Activated CD4-positive, alpha-beta T cell treated with anti-CD3 and anti-CD28 coated beads, Interleukin-2, Interleukin-4, amounts not matched to agents 100 ng/mL and 50 ng/mL, durations not matched to agents 16 hours and 8 hours (primary cell): Measurements from ENCODE around the gene DISP3.

ENCODE experiments used
- DNase-seq: peaks from one replicate; pipeline ENCODE4 v3.0.0-alpha.2; 2020; ENCODE audit warnings: low spot score

DISP3 gene

GRCh38 chr1:11543796-11544195, 64.8 kb downstream of the DISP3 start:
- no peak for DNase-seq

- DNase-seq, result no peak
Observed at GRCh38 chr1:11546456-11546855, 67.5 kb downstream of the DISP3 start.

GRCh38 chr1:11550664-11551283, 71.8 kb downstream of the DISP3 start:
- peak; percentile 34 for DNase-seq

- no peak for DNase-seq
Observed at GRCh38 chr1:11558276-11558675, 79.3 kb downstream of the DISP3 start.

GRCh38 chr1:11558871-11559590, 80.1 kb downstream of the DISP3 start:
- DNase-seq, result no peak

GRCh38 chr1:11559591-11559970, 80.6 kb downstream of the DISP3 start:
- DNase-seq, result no peak

GRCh38 chr1:11560061-11560460, 81.1 kb downstream of the DISP3 start:
- DNase-seq, result no peak

- DNase-seq, result no peak
Observed at GRCh38 chr1:11561740-11562139, 82.8 kb downstream of the DISP3 start.

GRCh38 chr1:11562664-11563063, 83.7 kb downstream of the DISP3 start:
- DNase-seq, result no peak

GRCh38 chr1:11563560-11564069, 84.7 kb downstream of the DISP3 start:
- DNase-seq, result no peak

GRCh38 chr1:11564237-11564636, 85.3 kb downstream of the DISP3 start:
- no peak for DNase-seq

GRCh38 chr1:11566042-11566850, 87.3 kb downstream of the DISP3 start:
- DNase-seq, result no peak

- DNase-seq, result no peak
Observed at GRCh38 chr1:11567244-11568065, 88.5 kb downstream of the DISP3 start.

GRCh38 chr1:11568687-11569086, 89.7 kb downstream of the DISP3 start:
- no peak for DNase-seq

- DNase-seq, result no peak
Observed at GRCh38 chr1:11569551-11569950, 90.6 kb downstream of the DISP3 start.

GRCh38 chr1:11569954-11570353, 91.0 kb downstream of the DISP3 start:
- no peak for DNase-seq

GRCh38 chr1:11570821-11571380, 91.9 kb downstream of the DISP3 start:
- DNase-seq, result no peak

- no peak for DNase-seq
Observed at GRCh38 chr1:11571906-11572616, 93.1 kb downstream of the DISP3 start.

GRCh38 chr1:11573116-11573692, 94.2 kb downstream of the DISP3 start:
- no peak for DNase-seq

GRCh38 chr1:11575553-11575952, 96.6 kb downstream of the DISP3 start:
- no peak for DNase-seq
